Activated CD4-positive, alpha-beta T cell treated with anti-CD3 and anti-CD28 coated beads, Interleukin-2, amount 10 ng/mL, durations not matched to agents 7 days and 5 days (primary cell): ENCODE measurements around the gene SPAG6. TPM values are rescaled to one million over a fixed set of nuclear protein-coding genes. Genes with fewer than 3 reads are reported as not detected.
"Not testable (repeated sequence)": the region's sequence is repeated elsewhere in the genome, so short reads cannot be mapped to it uniquely, and the experiment has no call there.

Source experiments
- CTCF ChIA-PET: fragments of 350-600 bp; sonication (Branson Sonifier 250); formaldehyde crosslinking; loops from one replicate; lab custom pipeline; 2021; ENCODE audit warnings: antibody characterized with exemption; lab: Charles Lee
- POLR2A ChIA-PET: fragments of 350-600 bp; sonication (Branson Sonifier 250); formaldehyde crosslinking; loops from one replicate; lab custom pipeline; 2021; ENCODE audit warnings: antibody characterized with exemption; lab: Charles Lee
- DNase-seq: peaks from one replicate; pipeline ENCODE4 v3.0.0-alpha.2; 2020
- H3K27ac Mint-ChIP-seq: one replicate; pipeline ENCODE4 v1.8.0; 2021; ENCODE audit warnings: mild to moderate bottlenecking, moderate library complexity, mixed read lengths
- H3K27me3 Mint-ChIP-seq: one replicate; pipeline ENCODE4 v1.8.0; 2021; ENCODE audit warnings: mixed read lengths
- H3K36me3 Mint-ChIP-seq: one replicate; pipeline ENCODE4 v1.8.0; 2021; ENCODE audit warnings: low read depth, mixed read lengths
- H3K4me1 Mint-ChIP-seq: one replicate; pipeline ENCODE4 v1.8.0; 2021; ENCODE audit warnings: mixed read lengths
- H3K4me3 Mint-ChIP-seq: one replicate; pipeline ENCODE4 v1.8.0; 2021; ENCODE audit warnings: mild to moderate bottlenecking, moderate library complexity, mixed read lengths
- H3K9me3 Mint-ChIP-seq: one replicate; pipeline ENCODE4 v1.8.0; 2021; ENCODE audit warnings: mixed read lengths
- total RNA-seq, 2 experiments: library from RNA; stranded (reverse); gene quantifications; one replicate each; pipeline ENCODE4 v1.2.3, GENCODE V29; 2021

SPAG6 gene
- total RNA-seq, 2 experiments from 2014 or later = 0.57 to 0.75 TPM

DNA sequence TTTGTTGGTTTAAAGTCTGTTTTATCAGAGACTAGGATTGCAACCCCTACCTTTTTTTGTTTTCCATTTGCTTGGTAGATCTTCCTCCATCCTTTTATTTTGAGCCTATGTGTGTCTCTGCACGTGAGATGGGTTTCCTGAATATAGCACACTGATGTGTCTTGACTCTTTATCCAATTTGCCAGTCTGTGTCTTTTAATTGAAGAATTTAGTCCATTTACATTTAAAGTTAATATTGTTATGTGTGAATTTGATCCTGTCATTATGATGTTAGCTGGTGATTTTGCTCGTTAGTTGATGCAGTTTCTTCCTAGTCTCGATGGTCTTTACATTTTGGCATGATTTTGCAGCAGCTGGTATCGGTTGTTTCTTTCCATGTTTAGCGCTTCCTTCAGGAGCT is 61.6 kb downstream of the SPAG6 start:
- H3K4me3 Mint-ChIP-seq, DNase-seq, H3K27ac Mint-ChIP-seq, H3K36me3 Mint-ChIP-seq, POLR2A ChIA-PET, CTCF ChIA-PET, H3K9me3 Mint-ChIP-seq, H3K4me1 Mint-ChIP-seq: not testable (repeated sequence)
- H3K27me3 Mint-ChIP-seq = peaks cover 13% of the 10 kb centered on the region

DNA sequence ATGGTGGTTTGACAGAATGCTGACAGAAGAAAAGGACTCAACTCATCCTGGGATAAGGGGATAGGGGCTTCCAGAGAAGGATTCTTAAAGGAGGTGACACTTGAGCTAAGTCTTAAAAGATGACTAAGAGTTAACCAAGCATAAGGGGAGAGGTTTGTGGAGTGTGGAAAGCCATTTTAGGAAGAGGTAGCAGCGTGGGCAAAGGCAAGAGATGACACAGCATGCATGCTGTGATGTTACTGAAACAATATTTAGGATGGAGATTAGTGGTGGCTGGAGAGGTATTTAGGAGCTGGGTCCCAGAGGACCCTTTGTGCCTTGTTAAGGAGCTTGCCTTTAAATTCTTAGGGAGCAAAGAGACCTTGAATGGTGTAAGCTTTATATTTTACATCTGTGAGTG is 65.1 kb downstream of the SPAG6 start:
- ChIA-PET CTCF (no interaction called here), POLR2A (no interaction called here)
- Mint-ChIP-seq H3K9me3 (no peaks in the 10 kb centered on the region), H3K36me3 (no peaks in the 10 kb centered on the region), H3K27ac (no peak overlapping the region), H3K27me3 (peaks cover 13% of the 10 kb centered on the region), H3K4me1 (no peaks in the 10 kb centered on the region), H3K4me3 (no peak overlapping the region)
- no peak for DNase-seq

DNA sequence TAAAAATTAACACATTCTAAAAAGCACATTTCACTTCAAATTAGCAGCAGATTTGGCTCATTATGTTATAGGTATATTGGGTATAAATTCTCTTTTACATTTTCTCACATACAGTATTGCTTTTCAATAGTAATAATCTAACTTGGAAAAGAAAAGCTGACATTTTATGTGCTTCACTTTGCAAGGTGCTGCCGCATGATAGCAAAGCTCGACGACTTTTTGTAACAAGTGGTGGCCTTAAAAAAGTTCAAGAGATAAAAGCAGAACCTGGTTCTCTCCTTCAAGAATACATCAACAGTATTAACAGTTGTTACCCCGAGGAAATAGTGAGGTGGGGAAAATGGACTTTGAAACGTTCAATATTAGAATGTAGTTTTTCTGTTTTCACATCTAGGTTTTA is 65.5 kb downstream of the SPAG6 start:
- CTCF ChIA-PET = no interaction called here
- Mint-ChIP-seq H3K4me1 (no peaks in the 10 kb centered on the region), H3K4me3 (no peak overlapping the region), H3K36me3 (no peaks in the 10 kb centered on the region), H3K27ac (no peak overlapping the region), H3K27me3 (peaks cover 13% of the 10 kb centered on the region), H3K9me3 (no peaks in the 10 kb centered on the region)
- DNase-seq = no peak
- POLR2A ChIA-PET = no interaction called here

DNA sequence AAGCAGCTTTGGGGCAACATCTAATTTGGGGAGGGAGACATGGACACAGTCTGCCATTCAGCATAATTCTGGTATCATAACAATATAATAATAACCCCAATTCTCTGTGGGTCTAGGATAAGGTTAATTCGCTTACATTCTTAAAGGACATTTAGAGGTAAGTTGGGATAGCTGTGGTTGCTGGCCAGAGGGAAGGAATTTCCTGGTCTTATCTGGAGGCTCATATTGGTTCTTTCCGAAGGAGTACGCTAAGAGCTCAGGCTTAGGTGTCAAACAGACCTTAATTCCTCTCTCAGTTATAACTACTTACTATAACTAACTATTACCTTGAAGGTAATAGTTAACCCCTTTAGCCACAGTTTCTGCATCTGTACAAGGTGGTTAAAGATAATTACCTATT is 68.8 kb downstream of the SPAG6 start:
- DNase-seq = no peak
- H3K9me3 Mint-ChIP-seq = no peaks in the 10 kb centered on the region
- CTCF ChIA-PET = interaction anchor here (0.6 kb wide), 1 partner anchor 835 kb away, joined by 3 read pairs; no protein-coding TSS in a partner anchor
- H3K27me3 Mint-ChIP-seq = peaks cover 13% of the 10 kb centered on the region
- POLR2A ChIA-PET = interaction anchor here (0.6 kb wide), 1 partner anchor 428 kb away, joined by 3 read pairs; no protein-coding TSS in a partner anchor
- no peaks in the 10 kb centered on the region for H3K36me3 Mint-ChIP-seq
- H3K27ac Mint-ChIP-seq = no peak overlapping the region
- H3K4me3 Mint-ChIP-seq = no peak overlapping the region
- no peaks in the 10 kb centered on the region for H3K4me1 Mint-ChIP-seq

DNA sequence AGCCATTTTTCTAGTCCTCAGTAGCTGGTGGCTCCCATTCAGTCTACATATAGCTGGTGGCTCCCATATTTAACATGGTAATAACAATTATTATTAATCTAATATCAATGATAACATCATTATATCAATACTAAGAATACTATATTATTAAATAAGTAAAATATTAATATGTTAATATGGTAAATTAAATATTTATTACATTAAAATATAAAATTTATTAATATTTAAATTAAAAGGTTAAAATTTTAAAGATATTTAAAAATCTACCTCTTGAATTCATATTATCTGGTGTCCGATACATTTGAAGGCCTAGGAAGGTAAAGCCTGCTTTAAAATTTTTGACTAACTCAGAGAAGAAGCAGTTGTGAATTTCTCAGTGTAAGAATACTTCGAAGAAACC is 69.8 kb downstream of the SPAG6 start:
- no peak overlapping the region for H3K4me3 Mint-ChIP-seq
- peaks cover 8% of the 10 kb centered on the region for H3K27me3 Mint-ChIP-seq
- H3K27ac Mint-ChIP-seq = no peak overlapping the region
- no peak for DNase-seq
- no peaks in the 10 kb centered on the region for H3K4me1 Mint-ChIP-seq
- H3K9me3 Mint-ChIP-seq = no peaks in the 10 kb centered on the region
- POLR2A ChIA-PET = no interaction called here
- no peaks in the 10 kb centered on the region for H3K36me3 Mint-ChIP-seq
- CTCF ChIA-PET = interaction anchor here (0.8 kb wide), 1 partner anchor 35 kb away, joined by 3 read pairs; no protein-coding TSS in a partner anchor

DNA sequence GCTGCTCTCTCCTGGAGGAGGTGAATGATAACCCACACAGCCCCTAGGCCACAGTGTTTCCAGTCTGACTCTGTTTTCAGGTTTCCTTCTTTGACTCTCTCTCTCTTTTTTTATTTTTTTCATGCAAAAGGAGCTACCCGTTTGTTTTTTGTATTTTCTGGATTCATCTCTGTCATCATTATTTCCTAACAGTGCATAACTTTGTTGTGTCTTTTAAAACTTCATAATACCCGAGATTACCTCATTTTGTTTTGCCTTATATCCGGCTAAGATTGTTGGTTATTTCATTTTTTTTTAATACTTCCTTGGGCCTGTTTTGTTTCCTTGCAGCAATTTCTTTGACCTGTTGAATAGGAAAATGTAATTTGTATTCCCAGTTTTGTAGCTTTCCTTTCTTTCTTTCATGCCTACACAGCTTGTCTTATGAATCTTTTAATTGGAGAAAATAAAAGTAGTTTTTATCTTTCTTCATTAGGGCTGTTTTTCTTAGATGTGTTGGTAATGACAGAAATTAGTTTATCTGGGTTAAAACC is 72.5 kb downstream of the SPAG6 start:
- POLR2A ChIA-PET = interaction anchor here (0.6 kb wide), 2 partner anchors 9 to 38 kb away, joined by 3 to 4 read pairs; no protein-coding TSS in a partner anchor
- CTCF ChIA-PET = no interaction called here

DNA sequence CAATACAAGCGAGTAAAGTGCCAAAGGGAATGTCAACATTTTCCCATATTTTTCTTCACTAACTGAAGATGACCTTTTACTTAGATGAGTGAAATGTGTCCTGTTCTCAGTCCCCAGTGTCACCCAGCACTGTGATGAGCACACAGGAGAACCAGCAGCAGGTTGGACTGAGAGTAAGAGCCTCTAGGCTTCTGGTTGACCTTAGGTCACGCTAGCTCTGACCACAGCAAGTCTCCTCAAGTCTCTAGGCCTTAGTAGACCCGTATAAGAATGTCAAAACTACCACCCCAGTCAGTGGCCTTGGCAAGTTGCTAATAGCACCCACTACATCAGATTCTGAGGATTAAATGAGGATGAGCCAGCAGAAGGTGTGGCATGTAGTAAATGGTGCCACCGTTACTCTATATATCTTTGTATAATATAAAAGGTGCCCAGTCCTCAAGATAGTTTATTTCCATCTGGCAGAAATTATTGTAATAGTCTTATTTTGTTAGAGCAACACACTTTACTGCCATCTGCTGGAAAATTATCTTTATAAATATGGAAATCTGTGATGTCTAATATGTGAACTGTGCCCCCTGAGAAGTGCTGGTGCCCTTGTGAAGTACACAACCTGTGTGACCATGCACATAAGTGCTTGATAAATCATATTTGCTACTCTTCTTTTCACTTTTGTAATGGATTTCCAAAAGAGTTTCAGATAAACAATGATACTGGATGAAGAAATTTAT is 75.7 kb downstream of the SPAG6 start:
- Mint-ChIP-seq H3K4me1 (no peaks in the 10 kb centered on the region), H3K4me3 (no peak overlapping the region), H3K27me3 (no peaks in the 10 kb centered on the region), H3K36me3 (no peaks in the 10 kb centered on the region), H3K27ac (no peak overlapping the region), H3K9me3 (no peaks in the 10 kb centered on the region)
- DNase-seq = no peak
- CTCF ChIA-PET = no interaction called here
- POLR2A ChIA-PET = no interaction called here

More for the DNA sequence above, 72.5 kb downstream of the SPAG6 start:
- H3K4me3 Mint-ChIP-seq = no peak overlapping the region
- H3K9me3 Mint-ChIP-seq = no peaks in the 10 kb centered on the region
- H3K27me3 Mint-ChIP-seq = no peaks in the 10 kb centered on the region
- no peak overlapping the region for H3K27ac Mint-ChIP-seq
- no peaks in the 10 kb centered on the region for H3K36me3 Mint-ChIP-seq
- no peak for DNase-seq
- H3K4me1 Mint-ChIP-seq = no peaks in the 10 kb centered on the region

DNA sequence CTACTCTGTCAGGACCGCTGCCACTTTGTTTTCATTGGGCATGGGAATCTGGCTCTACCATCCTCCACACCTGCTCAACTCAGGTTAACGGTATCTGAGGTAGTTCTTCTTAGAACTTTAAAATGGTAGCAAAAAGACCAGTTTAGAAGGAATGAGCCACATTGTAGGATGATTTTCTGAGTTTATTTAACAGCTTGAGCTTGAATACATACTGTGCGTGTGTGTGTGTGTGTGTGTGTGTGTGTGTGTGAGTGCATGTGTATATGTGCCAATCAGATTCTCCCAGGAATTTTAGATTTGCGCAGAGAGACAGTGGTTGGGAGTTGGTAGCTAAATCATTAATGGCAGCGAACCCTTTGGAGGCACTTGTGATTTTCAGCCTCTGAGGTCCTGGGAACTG is 81.4 kb downstream of the SPAG6 start:
- H3K4me1 Mint-ChIP-seq = peaks cover 3% of the 10 kb centered on the region
- peaks cover 28% of the 10 kb centered on the region for H3K27me3 Mint-ChIP-seq
- POLR2A ChIA-PET = interaction anchor here (1.0 kb wide), 1 partner anchor 9 kb away, joined by 3 read pairs; no protein-coding TSS in a partner anchor
- no peak overlapping the region for H3K27ac Mint-ChIP-seq
- DNase-seq = no peak
- no peaks in the 10 kb centered on the region for H3K9me3 Mint-ChIP-seq
- CTCF ChIA-PET = interaction anchor here (2.6 kb wide), 1 partner anchor 10 kb away, joined by 8 read pairs; no protein-coding TSS in a partner anchor
- H3K4me3 Mint-ChIP-seq = no peak overlapping the region
- no peaks in the 10 kb centered on the region for H3K36me3 Mint-ChIP-seq

DNA sequence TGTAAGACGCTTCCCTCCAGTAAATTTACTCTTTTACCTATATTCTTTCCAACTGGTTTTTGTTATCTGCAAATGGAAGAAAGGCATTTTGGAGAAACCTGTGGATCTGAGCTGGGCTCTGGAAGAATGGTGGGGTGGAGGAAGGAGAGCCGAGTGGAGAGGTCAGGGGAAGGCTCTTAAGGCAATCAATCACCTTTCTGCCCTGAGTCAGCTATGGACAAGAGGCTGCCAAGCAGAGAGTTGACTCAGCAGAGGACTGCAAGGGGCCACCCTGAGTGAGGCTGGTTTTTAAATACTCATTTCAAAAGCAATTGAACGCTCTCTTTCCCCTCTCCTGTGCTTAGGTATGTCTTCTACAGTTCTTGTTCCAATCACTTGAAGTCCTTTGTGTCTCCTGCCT is 81.8 kb downstream of the SPAG6 start:
- H3K27me3 Mint-ChIP-seq = peaks cover 30% of the 10 kb centered on the region
- no peaks in the 10 kb centered on the region for H3K9me3 Mint-ChIP-seq
- ChIA-PET CTCF (interaction anchor here (2.6 kb wide), 1 partner anchor 10 kb away, joined by 8 read pairs; no protein-coding TSS in a partner anchor), POLR2A (interaction anchor here (1.0 kb wide), 1 partner anchor 9 kb away, joined by 3 read pairs; no protein-coding TSS in a partner anchor)
- H3K27ac Mint-ChIP-seq = no peak overlapping the region
- H3K4me1 Mint-ChIP-seq = peaks cover 3% of the 10 kb centered on the region
- no peak for DNase-seq
- no peaks in the 10 kb centered on the region for H3K36me3 Mint-ChIP-seq
- no peak overlapping the region for H3K4me3 Mint-ChIP-seq

DNA sequence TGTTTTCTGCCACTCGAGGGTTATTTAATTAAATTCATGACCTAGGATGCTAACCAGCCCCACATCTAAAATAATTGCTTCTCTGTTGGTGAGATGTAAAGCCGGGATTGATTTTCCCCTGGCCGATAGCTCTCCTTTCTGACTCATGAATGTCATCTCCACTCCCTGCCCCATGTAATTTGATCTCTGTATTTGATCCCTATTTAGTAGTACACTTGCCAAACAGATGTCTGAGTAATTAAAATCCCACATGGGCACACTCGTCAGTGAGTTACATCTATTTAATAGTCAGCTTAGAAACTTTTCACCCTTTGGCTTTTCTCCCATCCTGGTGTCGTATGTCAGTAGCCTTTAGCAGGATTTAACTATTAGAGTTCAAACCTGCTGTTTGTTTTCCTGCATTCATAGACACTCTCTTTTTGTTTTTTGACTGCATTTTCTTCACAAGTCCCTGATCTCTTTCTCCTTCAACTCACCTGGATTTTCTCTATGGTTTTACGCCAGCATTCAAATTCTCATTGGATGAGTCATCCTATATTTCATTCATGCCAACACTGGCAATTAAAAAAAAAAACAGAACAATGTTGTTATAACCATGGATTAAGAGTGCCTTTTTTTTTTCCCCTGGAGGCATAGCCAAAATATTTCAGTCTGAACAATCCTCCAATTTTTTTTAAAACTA is 82.7 kb downstream of the SPAG6 start:
- POLR2A ChIA-PET = no interaction called here
- DNase-seq = no peak
- H3K9me3 Mint-ChIP-seq = no peaks in the 10 kb centered on the region
- H3K27ac Mint-ChIP-seq = no peak overlapping the region
- H3K36me3 Mint-ChIP-seq = no peaks in the 10 kb centered on the region
- CTCF ChIA-PET = interaction anchor here (2.6 kb wide), 1 partner anchor 9 kb away, joined by 8 read pairs; no protein-coding TSS in a partner anchor
- peaks cover 3% of the 10 kb centered on the region for H3K4me1 Mint-ChIP-seq
- H3K27me3 Mint-ChIP-seq = peaks cover 30% of the 10 kb centered on the region
- no peak overlapping the region for H3K4me3 Mint-ChIP-seq

DNA sequence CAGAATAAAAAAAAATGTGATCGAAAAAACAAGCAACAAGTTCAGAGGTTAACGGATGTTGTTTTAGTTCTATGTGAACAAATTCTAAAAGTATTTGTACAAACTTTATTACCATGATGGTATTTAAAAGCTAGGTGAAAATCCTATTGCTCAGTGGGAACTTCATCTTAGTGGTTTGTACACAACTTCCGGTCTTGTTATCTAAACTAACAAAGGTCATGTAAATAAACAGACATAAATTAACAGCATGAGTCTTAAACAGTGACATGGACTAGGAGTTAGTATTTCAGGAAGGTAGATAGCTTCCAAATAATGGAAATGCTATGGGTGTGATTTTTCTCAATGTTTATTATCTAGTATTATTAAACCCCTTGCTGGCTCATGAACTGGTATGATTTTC is 83.8 kb downstream of the SPAG6 start:
- Mint-ChIP-seq H3K4me3 (no peak overlapping the region), H3K4me1 (peaks cover 7% of the 10 kb centered on the region), H3K36me3 (no peaks in the 10 kb centered on the region), H3K9me3 (no peaks in the 10 kb centered on the region), H3K27ac (no peak overlapping the region), H3K27me3 (peaks cover 30% of the 10 kb centered on the region)
- ChIA-PET CTCF (interaction anchor here (1.3 kb wide), 1 partner anchor 59 kb away, joined by 4 read pairs; no protein-coding TSS in a partner anchor), POLR2A (no interaction called here)
- no peak for DNase-seq

DNA sequence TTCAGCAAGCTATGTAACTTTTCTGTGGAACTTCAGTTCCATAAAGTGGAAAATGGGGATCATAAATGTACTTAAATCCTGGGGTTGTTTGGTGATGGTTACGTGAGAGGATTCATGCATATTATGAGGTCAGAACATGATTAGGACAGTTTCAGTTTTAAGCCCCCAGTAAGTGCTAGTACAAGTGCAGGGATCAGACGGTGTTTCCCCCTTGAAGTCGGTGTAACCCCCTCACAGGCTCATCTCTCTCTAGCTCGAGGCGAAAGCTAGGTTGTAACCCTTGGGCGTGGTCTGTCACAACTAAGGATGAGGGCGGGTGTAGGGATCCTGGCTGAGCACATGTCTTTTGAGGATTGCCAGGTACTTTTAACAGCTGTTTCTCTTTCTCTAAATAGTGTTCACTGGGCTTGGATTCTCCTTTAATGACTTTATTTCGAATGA is 84.7 kb downstream of the SPAG6 start:
- Mint-ChIP-seq H3K27ac (no peak overlapping the region), H3K4me1 (peaks cover 9% of the 10 kb centered on the region), H3K27me3 (peaks cover 30% of the 10 kb centered on the region), H3K4me3 (no peak overlapping the region), H3K36me3 (no peaks in the 10 kb centered on the region), H3K9me3 (no peaks in the 10 kb centered on the region)
- ChIA-PET POLR2A (no interaction called here), CTCF (interaction anchor here (0.9 to 1.3 kb wide), 2 partner anchors 28 to 59 kb away, joined by 3 to 4 read pairs; no protein-coding TSS in a partner anchor)
- DNase-seq = no peak

DNA sequence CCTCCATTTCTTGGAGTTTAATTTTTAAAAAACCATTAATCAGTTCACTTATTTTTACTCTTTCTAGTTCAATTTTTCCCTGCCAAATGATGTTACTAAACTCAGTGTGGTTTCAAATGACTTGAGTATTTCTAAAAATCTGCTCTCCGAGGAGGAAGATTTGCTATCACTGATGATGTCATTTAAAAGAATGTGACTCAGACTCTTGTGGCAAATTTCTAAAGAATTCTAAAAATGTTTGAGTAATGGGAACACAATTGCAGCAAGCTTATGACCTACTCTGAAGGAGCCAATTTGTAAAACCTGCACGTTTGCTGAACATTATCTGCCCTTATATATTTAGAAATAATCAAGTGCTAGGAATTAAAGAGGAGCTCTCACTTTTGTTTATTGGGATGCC is 88.6 kb downstream of the SPAG6 start:
- Mint-ChIP-seq H3K9me3 (no peaks in the 10 kb centered on the region), H3K27ac (no peak overlapping the region)
- CTCF ChIA-PET = no interaction called here

More for the DNA sequence above, 88.6 kb downstream of the SPAG6 start:
- H3K4me1 Mint-ChIP-seq = peaks cover 28% of the 10 kb centered on the region
- no peak overlapping the region for H3K4me3 Mint-ChIP-seq
- no peak for DNase-seq
- peaks cover 15% of the 10 kb centered on the region for H3K27me3 Mint-ChIP-seq
- POLR2A ChIA-PET = no interaction called here
- no peaks in the 10 kb centered on the region for H3K36me3 Mint-ChIP-seq
